Lung (tissue), 12 donors: Measurements from ENCODE around the gene AP2B1. TPM values are rescaled to one million over a fixed set of nuclear protein-coding genes. Genes with fewer than 3 reads are reported as not detected.

Experiments used
- ATAC-seq: fragments of 200-7000 bp; cut with Tn5 transposase; one replicate; pipeline ENCODE4 v1.9.1; 2020; ENCODE audit warnings: moderate number of reproducible peaks; ENCODE audit not compliant: insufficient read depth, low FRiP score
- DNase-seq, 3 donors: peaks; one replicate each; pipeline ENCODE4 v3.0.0-alpha.2; 2013 to 2017
- H3K27ac ChIP-seq, 2 donors: one replicate each; pipeline ENCODE4 v1.5.1; 2013; ENCODE audit warnings: mild to moderate bottlenecking in 2 of 2, moderate library complexity in 2 of 2, control low read depth in 1 of 2, inconsistent platforms in 1 of 2, low read depth in 1 of 2, low read length in 1 of 2
- H3K27me3 ChIP-seq, 3 donors: one replicate each; pipeline ENCODE4 v1.5.1; 2013; ENCODE audit warnings: low read length in 2 of 3; ENCODE audit not compliant: control insufficient read depth in 3 of 3, insufficient read depth in 3 of 3
- H3K36me3 ChIP-seq, 4 donors: one replicate each; pipeline ENCODE4 v1.5.1; 2013; ENCODE audit warnings: low read length in 4 of 4, mild to moderate bottlenecking in 1 of 4, moderate library complexity in 1 of 4; ENCODE audit not compliant: control insufficient read depth in 4 of 4, insufficient read depth in 4 of 4
- H3K4me1 ChIP-seq, 5 donors: one replicate each; pipeline ENCODE4 v1.5.1; 2013; ENCODE audit warnings: low read length in 5 of 5, mild to moderate bottlenecking in 2 of 5, moderate library complexity in 1 of 5; ENCODE audit not compliant: control insufficient read depth in 5 of 5, insufficient read depth in 5 of 5
- H3K4me3 ChIP-seq: one replicate; pipeline ENCODE4 v1.5.1; 2013; ENCODE audit warnings: mild to moderate bottlenecking, control low read depth, moderate library complexity
- H3K9ac ChIP-seq, 2 donors: one replicate each; pipeline ENCODE4 v1.5.1; 2013; ENCODE audit warnings: low read length in 2 of 2, control low read depth in 1 of 2; ENCODE audit not compliant: insufficient read depth in 1 of 2
- H3K9me3 ChIP-seq, 4 donors: one replicate each; pipeline ENCODE4 v1.5.1; 2013; ENCODE audit warnings: low read length in 3 of 4, mild to moderate bottlenecking in 1 of 4, moderate library complexity in 1 of 4; ENCODE audit not compliant: control insufficient read depth in 4 of 4, insufficient read depth in 3 of 4
- WGBS, 2 donors: extraction: QIAGEN DNeasy Blood & Tissue Kit; methylation state at CpG; one replicate each; pipeline ENCODE4 v1.1.7; 2013; 5-methylcytosine and 5-hydroxymethylcytosine counted together
- polyA plus RNA-seq, 2 donors: library from polyadenylated mRNA; stranded (reverse); fragments of 200-250 nt; gene quantifications; one replicate each; pipeline ENCODE4 v1.2.1, GENCODE V29; 2013
- total RNA-seq, 2 donors: library from RNA; depleted of rRNA in 1 of 2; stranded (reverse); fragments of >200 nt in 1 of 2; gene quantifications; one replicate each; pipeline ENCODE4 v1.2.1, GENCODE V29; 2014 to 2021
- TF ChIP-seq, protein P1 (sequence below): IDR thresholded peaks from 2 replicates; pipeline ENCODE4 v1.5.1; 2012; ENCODE audit warnings: mild to moderate bottlenecking; ENCODE audit errors: control extremely low read depth, extremely low read depth
- donor health status: control.
- donor health status: control.
- donor health status: Bipolar disorder and iron deficiency.
- donor health status: healthy.
- donor health status: DM: yes; HTN: yes; CAD: no.

The AP2B1 gene
- total and polyA plus RNA-seq, 4 donors: 52.9 to 156 (median 82.4) TPM

DNA sequence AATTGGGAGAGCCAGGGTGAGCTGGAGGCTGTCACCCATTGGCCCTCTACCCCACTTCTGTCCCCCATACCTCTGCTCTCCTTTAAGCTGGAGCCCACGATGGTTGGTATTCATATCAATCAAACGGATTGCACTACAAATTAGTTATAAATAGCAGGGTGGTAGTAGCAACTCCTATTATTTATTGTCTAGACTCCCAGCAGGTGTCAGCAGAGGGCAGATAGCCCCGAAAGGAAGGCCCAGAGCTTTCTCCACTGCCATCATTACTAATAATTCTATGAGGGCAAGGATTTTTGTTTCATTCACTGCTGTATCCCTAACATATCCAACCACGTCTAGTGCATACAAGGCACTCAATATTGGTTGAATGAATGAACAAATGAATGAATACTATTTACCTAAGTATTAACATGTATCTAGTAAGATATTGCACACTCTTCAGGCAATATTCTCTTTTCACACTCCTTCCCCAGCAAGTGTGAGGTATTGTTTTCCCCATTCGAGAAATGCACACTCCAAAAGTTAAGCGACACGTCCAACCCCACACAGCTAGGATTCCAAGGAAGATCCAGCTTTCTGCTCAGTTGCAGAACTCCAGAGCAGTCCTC, 179.9 kb downstream of the AP2B1 start:
- peak in 2 of 3 donors; percentile 50 to 51 for DNase-seq
- H3K27ac ChIP-seq: no peak overlapping the region
- no peak overlapping the region for H3K9ac ChIP-seq
- peaks cover 0 to 15% (median 0%) of the 10 kb centered on the region in 5 donors for H3K4me1 ChIP-seq
- no peaks in the 10 kb centered on the region for H3K36me3 ChIP-seq
- 39 to 51% methylated on average over 7 of the region's 7 CpGs for WGBS, 2 donors
- ATAC-seq: no peak
- TF ChIP-seq, protein P1, sequence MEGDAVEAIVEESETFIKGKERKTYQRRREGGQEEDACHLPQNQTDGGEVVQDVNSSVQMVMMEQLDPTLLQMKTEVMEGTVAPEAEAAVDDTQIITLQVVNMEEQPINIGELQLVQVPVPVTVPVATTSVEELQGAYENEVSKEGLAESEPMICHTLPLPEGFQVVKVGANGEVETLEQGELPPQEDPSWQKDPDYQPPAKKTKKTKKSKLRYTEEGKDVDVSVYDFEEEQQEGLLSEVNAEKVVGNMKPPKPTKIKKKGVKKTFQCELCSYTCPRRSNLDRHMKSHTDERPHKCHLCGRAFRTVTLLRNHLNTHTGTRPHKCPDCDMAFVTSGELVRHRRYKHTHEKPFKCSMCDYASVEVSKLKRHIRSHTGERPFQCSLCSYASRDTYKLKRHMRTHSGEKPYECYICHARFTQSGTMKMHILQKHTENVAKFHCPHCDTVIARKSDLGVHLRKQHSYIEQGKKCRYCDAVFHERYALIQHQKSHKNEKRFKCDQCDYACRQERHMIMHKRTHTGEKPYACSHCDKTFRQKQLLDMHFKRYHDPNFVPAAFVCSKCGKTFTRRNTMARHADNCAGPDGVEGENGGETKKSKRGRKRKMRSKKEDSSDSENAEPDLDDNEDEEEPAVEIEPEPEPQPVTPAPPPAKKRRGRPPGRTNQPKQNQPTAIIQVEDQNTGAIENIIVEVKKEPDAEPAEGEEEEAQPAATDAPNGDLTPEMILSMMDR: peak; percentile 24
- H3K4me3 ChIP-seq: no peak overlapping the region
- no peaks in the 10 kb centered on the region for H3K9me3 ChIP-seq
- H3K27me3 ChIP-seq: no peaks in the 10 kb centered on the region

DNA sequence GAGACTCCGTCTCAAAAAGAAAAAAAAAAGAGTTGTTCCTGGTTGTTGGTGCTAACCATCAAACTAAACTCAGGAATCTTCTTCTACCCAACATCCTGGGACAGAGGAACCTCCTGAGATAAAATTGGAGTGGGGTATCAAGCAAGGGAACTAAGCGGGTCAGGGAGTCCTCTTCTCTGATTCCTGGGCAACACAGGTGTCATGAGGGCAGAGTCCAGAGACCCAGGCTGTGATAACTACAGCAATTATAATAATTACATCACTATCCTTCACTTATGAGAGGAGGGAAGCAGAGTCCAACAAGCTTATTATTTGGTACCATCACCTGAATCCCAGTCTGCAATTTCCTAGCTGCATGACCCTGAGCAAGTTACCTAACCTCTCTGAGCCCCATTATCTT, 181.7 kb downstream of the AP2B1 start:
- DNase-seq (no peak), ATAC-seq (no peak)
- Histone ChIP-seq H3K27me3 (no peaks in the 10 kb centered on the region), H3K27ac (no peak overlapping the region), H3K36me3 (peaks cover 0 to 2% (median 0%) of the 10 kb centered on the region in 4 donors), H3K9ac (no peak overlapping the region), H3K4me3 (no peak overlapping the region), H3K9me3 (no peaks in the 10 kb centered on the region), H3K4me1 (peaks cover 0 to 22% (median 6%) of the 10 kb centered on the region in 5 donors)
- TF ChIP-seq, protein P1: no peak
- 84 to 98% methylated on average over 2 of the region's 2 CpGs for WGBS, 2 donors

DNA sequence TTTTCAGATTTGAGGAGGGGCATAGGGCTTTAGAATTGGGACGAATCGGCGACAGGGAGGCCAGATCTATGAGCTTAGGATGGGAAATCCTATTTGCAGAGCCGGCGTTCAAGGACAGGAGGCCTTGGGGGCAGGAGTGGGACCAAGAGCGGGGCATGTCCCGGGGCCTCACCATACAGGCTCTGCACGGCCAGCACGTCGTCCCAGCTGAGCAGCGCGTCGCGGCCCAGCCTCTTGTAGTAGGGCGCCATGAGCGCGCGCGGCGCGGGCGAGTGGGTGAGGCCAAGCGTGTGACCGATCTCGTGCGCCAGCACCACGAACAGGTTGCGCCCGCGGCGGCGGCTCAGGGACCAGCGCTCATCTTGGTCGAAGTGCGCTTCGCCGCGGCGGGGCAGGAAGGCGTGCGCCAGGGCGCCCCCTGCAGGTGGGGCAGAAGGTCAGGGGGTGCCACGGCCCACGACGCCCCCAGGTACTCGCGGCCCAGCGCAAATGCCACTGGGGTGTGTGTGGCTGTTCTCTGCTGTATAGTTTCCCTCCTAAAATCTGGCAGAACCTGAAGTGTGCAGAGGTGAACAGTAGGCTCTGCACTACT, 182.9 kb downstream of the AP2B1 start:
- DNase-seq: no peak
- 96 to 98% methylated on average over 48 of the region's 48 CpGs for WGBS, 2 donors

More for the DNA sequence above, 182.9 kb downstream of the AP2B1 start:
- Histone ChIP-seq H3K27ac (no peak overlapping the region), H3K9ac (no peak overlapping the region), H3K9me3 (no peaks in the 10 kb centered on the region), H3K27me3 (no peaks in the 10 kb centered on the region), H3K4me3 (no peak overlapping the region), H3K36me3 (peaks cover 0 to 2% (median 0%) of the 10 kb centered on the region in 4 donors), H3K4me1 (peaks cover 0 to 23% (median 5%) of the 10 kb centered on the region in 5 donors)
- TF ChIP-seq, protein P1: no peak
- no peak for ATAC-seq
